Nephron (organoid): ENCODE data around the gene TXNDC5.

Experiments used
- H3K27ac Mint-ChIP-seq, 3 experiments: 2 replicates each; pipeline ENCODE4 v1.8.0; 2020; ENCODE audit warnings: mixed read lengths in 3 of 3, mild to moderate bottlenecking in 2 of 3, moderate library complexity in 1 of 3
- H3K27me3 Mint-ChIP-seq: 2 replicates; pipeline ENCODE4 v1.8.0; 2021; ENCODE audit warnings: low read depth, mild to moderate bottlenecking, moderate library complexity, mixed read lengths
- H3K36me3 Mint-ChIP-seq: 2 replicates; pipeline ENCODE4 v1.8.0; 2020; ENCODE audit warnings: low read depth, mixed read lengths
- H3K4me1 Mint-ChIP-seq: 2 replicates; pipeline ENCODE4 v1.8.0; 2020; ENCODE audit warnings: mixed read lengths
- H3K4me3 Mint-ChIP-seq, 3 experiments: 2 replicates each; pipeline ENCODE4 v1.8.0; 2020; ENCODE audit warnings: mild to moderate bottlenecking in 3 of 3, mixed read lengths in 3 of 3, moderate library complexity in 2 of 3
- H3K9me3 Mint-ChIP-seq: 2 replicates; pipeline ENCODE4 v1.8.0; 2020; ENCODE audit warnings: mixed read lengths
- TF ChIP-seq, protein P1 (sequence below), 3 experiments: fragments of 200-600 bp; sonication (generic); IDR thresholded peaks; one replicate each; pipeline ENCODE4 v1.5.0; 2021; ENCODE audit warnings: antibody characterized with exemption in 3 of 3; ENCODE audit not compliant: unreplicated experiment in 3 of 3

Gene TXNDC5

GRCh38 chr6:7866526-7866925, 44.1 kb downstream of the TXNDC5 start:
- no peak overlapping the region for H3K4me3 Mint-ChIP-seq
- no peaks in the 10 kb centered on the region for H3K9me3 Mint-ChIP-seq
- TF ChIP-seq, protein P1, sequence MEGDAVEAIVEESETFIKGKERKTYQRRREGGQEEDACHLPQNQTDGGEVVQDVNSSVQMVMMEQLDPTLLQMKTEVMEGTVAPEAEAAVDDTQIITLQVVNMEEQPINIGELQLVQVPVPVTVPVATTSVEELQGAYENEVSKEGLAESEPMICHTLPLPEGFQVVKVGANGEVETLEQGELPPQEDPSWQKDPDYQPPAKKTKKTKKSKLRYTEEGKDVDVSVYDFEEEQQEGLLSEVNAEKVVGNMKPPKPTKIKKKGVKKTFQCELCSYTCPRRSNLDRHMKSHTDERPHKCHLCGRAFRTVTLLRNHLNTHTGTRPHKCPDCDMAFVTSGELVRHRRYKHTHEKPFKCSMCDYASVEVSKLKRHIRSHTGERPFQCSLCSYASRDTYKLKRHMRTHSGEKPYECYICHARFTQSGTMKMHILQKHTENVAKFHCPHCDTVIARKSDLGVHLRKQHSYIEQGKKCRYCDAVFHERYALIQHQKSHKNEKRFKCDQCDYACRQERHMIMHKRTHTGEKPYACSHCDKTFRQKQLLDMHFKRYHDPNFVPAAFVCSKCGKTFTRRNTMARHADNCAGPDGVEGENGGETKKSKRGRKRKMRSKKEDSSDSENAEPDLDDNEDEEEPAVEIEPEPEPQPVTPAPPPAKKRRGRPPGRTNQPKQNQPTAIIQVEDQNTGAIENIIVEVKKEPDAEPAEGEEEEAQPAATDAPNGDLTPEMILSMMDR (IDR thresholded peaks at IDR 0.05; ENCODE audit: unreplicated experiment in 3 of 3) = no peak
- peaks cover 3% of the 10 kb centered on the region for H3K36me3 Mint-ChIP-seq
- no peaks in the 10 kb centered on the region for H3K27me3 Mint-ChIP-seq
- H3K4me1 Mint-ChIP-seq = no peaks in the 10 kb centered on the region
- no peak overlapping the region for H3K27ac Mint-ChIP-seq

DNA sequence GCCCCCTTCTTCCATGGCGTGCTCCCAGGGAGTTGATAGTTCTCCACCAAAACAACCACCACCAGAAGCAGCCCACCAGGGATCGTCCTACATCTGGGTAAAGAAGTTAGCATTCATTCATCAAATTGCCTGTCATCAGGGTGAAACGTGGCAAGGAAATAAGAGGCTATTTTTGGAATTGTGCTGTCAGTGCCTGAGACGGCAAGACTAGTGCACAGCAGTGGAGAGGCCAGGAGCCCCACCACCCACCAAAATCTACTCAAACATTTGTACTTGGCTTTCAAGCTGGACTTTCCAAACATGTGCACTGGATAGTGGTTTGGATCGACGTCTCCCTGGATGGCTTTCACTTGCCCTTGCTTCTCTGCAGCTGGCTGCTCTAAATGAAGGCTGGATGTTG, 44.8 kb downstream of the TXNDC5 start:
- H3K27me3 Mint-ChIP-seq = no peaks in the 10 kb centered on the region
- H3K4me1 Mint-ChIP-seq = no peaks in the 10 kb centered on the region
- no peak overlapping the region for H3K4me3 Mint-ChIP-seq
- H3K27ac Mint-ChIP-seq = no peak overlapping the region
- peaks cover 3% of the 10 kb centered on the region for H3K36me3 Mint-ChIP-seq
- H3K9me3 Mint-ChIP-seq = no peaks in the 10 kb centered on the region
- TF ChIP-seq, protein P1 (IDR thresholded peaks at IDR 0.05; ENCODE audit: unreplicated experiment in 3 of 3) = no peak

DNA sequence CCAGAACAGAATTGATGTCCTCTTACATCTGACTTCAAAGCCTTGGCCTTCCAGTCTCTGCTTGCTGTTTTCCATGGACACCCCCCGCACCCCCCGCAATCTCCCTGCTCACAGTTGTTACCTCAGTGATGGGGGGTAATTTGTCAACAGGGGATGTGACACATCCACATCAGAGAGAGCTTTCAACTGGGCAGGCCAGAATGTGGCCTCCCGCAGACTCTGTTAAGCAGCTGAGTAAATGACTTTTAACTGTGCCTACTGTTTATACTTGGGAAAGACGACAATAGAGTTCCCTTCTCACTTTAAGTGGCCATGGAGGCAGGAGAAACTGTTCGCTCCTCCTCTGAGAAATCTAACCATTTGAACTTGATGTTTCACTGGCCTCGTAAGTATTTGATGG, 51.0 kb downstream of the TXNDC5 start:
- Mint-ChIP-seq H3K27ac (no peak overlapping the region), H3K36me3 (peaks cover 3% of the 10 kb centered on the region), H3K27me3 (no peaks in the 10 kb centered on the region), H3K4me1 (no peaks in the 10 kb centered on the region), H3K4me3 (no peak overlapping the region), H3K9me3 (peaks cover 5% of the 10 kb centered on the region)
- TF ChIP-seq, protein P1 (IDR thresholded peaks at IDR 0.05; ENCODE audit: unreplicated experiment in 3 of 3) = no peak

DNA sequence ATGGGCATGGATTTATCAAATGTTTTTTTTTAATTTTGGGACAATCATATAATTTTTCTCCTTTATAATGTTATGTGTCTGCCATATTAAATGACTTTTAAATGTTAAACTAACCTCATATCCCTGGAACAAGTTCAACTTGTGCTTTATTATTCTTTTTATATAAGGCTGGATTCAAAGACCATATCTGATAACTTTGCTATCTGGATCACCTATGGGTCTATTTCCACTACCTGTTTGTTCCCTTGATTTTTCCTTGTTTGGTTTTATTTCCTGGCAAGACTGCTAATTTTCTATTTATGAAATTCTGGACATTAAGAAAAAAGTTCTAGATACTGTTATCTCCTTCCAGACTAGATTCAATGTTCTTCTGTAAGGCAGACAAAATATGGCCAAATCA, 58.8 kb downstream of the TXNDC5 start:
- no peaks in the 10 kb centered on the region for H3K27me3 Mint-ChIP-seq

DNA sequence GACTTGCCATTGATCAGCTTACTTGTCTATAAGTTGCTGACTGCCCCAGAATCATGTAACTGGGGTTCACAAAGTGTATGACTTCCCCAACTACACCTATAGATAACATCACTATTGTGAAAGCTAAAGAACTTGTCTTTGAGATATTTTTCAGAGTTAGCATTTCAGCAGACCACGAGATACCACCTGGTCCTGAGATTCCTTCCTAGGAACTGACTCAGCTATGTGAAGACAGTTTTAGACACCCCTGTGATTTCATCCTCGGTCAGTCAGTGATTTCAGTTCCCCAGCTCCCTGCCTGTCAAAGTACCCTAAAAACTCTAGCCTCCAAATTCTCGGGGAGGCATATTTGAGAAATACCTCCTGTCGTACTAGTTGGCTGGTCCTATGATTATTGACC, 62.4 kb downstream of the TXNDC5 start:
- Mint-ChIP-seq H3K4me1 (peaks cover 12% of the 10 kb centered on the region), H3K36me3 (peaks cover 7% of the 10 kb centered on the region), H3K27ac (no peak overlapping the region), H3K9me3 (peaks cover 26% of the 10 kb centered on the region), H3K27me3 (no peaks in the 10 kb centered on the region), H3K4me3 (no peak overlapping the region)
- TF ChIP-seq, protein P1 (IDR thresholded peaks at IDR 0.05; ENCODE audit: unreplicated experiment in 3 of 3) = no peak

More for the DNA sequence above, 58.8 kb downstream of the TXNDC5 start:
- Mint-ChIP-seq H3K4me3 (no peak overlapping the region), H3K9me3 (peaks cover 31% of the 10 kb centered on the region), H3K36me3 (peaks cover 7% of the 10 kb centered on the region), H3K27ac (no peak overlapping the region), H3K4me1 (peaks cover 6% of the 10 kb centered on the region)
- TF ChIP-seq, protein P1 (IDR thresholded peaks at IDR 0.05; ENCODE audit: unreplicated experiment in 3 of 3) = no peak

GRCh38 chr6:7846966-7847818, 63.4 kb downstream of the TXNDC5 start:
- Mint-ChIP-seq H3K36me3 (peaks cover 4% of the 10 kb centered on the region), H3K9me3 (peaks cover 19% of the 10 kb centered on the region), H3K4me3 (no peak overlapping the region), H3K27ac (no peak overlapping the region), H3K4me1 (peaks cover 12% of the 10 kb centered on the region), H3K27me3 (no peaks in the 10 kb centered on the region)
- TF ChIP-seq, protein P1 (IDR thresholded peaks at IDR 0.05; ENCODE audit: unreplicated experiment in 3 of 3) = no peak
